Mucosa of descending colon (tissue), 3 donors: ENCODE results near the gene HTRA3. TPM values are rescaled to one million over a fixed set of nuclear protein-coding genes. Genes with fewer than 3 reads are reported as not detected.

ENCODE experiments used
- ATAC-seq: fragments of 200-7000 bp; cut with Tn5 transposase; one replicate; pipeline ENCODE4 v1.9.1; 2020; ENCODE audit warnings: mild to moderate bottlenecking, moderate library complexity
- DNase-seq, 3 donors: peaks; one replicate each; pipeline ENCODE4 v3.0.0-alpha.2; 2020
- H3K36me3 ChIP-seq: fragments of 200-600 bp; one replicate; pipeline ENCODE4 v1.8.0; 2021; ENCODE audit warnings: low read depth, mild to moderate bottlenecking
- H3K4me1 ChIP-seq: fragments of 200-600 bp; one replicate; pipeline ENCODE4 v1.8.0; 2021; ENCODE audit warnings: low read depth, mild to moderate bottlenecking
- H3K4me3 ChIP-seq: fragments of 200-600 bp; one replicate; pipeline ENCODE4 v1.8.0; 2021; ENCODE audit warnings: mild to moderate bottlenecking
- H3K9me3 ChIP-seq: fragments of 200-600 bp; one replicate; pipeline ENCODE4 v1.8.0; 2021; ENCODE audit warnings: mild to moderate bottlenecking
- CTCF ChIP-seq: fragments of 200-600 bp; IDR thresholded peaks from one replicate; pipeline ENCODE4 v1.8.0; 2022; ENCODE audit warnings: antibody characterized with exemption, mild to moderate bottlenecking
- intact Hi-C, 2 donors: fragments of 100-400 bp; cut with DNase I in 1 of 2; cut with micrococcal nuclease in 1 of 2; formaldehyde crosslinking; loops; one replicate each; pipeline versions ENCODE4 v1.11.0 to v1.11.1; 2022; cut with DNase I, micrococcal nuclease
- total RNA-seq, 3 donors: library from RNA; stranded (reverse); fragmentation: NEBNext Ultra II Directional in 2 of 3; extraction: Animal tissue kit (Norgen Biotek cat#: 25700) in 2 of 3; gene quantifications; one replicate each; pipeline versions ENCODE4 v1.2.1 to v1.2.4, GENCODE V29; 2021 to 2023
- donor health status: DM: no; HTN: no; CAD: no; lungs with moderate emphysema.
- donor health status: DM: no; HTN: no; CAD: no.
- donor health status: DM: no; HTN: yes; CAD: no.

The HTRA3 gene
- total RNA-seq, 3 donors from 2014 or later, result 2.5 to 18.5 (median 4.2) TPM

GRCh38 chr4:8326206-8326605 is 56.7 kb downstream of the HTRA3 start:
- DNase-seq (no peak), ATAC-seq (no peak)
- H3K4me1 ChIP-seq, result peaks cover 2% of the 10 kb centered on the region
- H3K4me3 ChIP-seq, result no peak overlapping the region
- intact Hi-C loops, result no loop called here
- no peak for TF ChIP-seq CTCF
- no peaks in the 10 kb centered on the region for H3K9me3 ChIP-seq
- no peaks in the 10 kb centered on the region for H3K36me3 ChIP-seq

GRCh38 chr4:8328456-8328855 is 58.9 kb downstream of the HTRA3 start:
- Histone ChIP-seq H3K4me3 (no peak overlapping the region), H3K9me3 (no peaks in the 10 kb centered on the region), H3K36me3 (no peaks in the 10 kb centered on the region), H3K4me1 (peaks cover 2% of the 10 kb centered on the region)
- ATAC-seq (no peak), DNase-seq (no peak)
- intact Hi-C loops, result no loop called here
- no peak for TF ChIP-seq CTCF

GRCh38 chr4:8328866-8329559 is 59.5 kb downstream of the HTRA3 start:
- no peak overlapping the region for H3K4me3 ChIP-seq
- H3K4me1 ChIP-seq, result peaks cover 2% of the 10 kb centered on the region
- TF ChIP-seq CTCF, result no peak
- no peaks in the 10 kb centered on the region for H3K36me3 ChIP-seq
- intact Hi-C loops, result no loop called here
- ATAC-seq (peak; percentile 15), DNase-seq (no peak)
- H3K9me3 ChIP-seq, result no peaks in the 10 kb centered on the region

GRCh38 chr4:8329560-8329858 is 60.0 kb downstream of the HTRA3 start:
- Histone ChIP-seq H3K4me1 (peaks cover 2% of the 10 kb centered on the region), H3K4me3 (no peak overlapping the region), H3K36me3 (no peaks in the 10 kb centered on the region), H3K9me3 (no peaks in the 10 kb centered on the region)
- ATAC-seq, result no peak
- no peak for DNase-seq
- intact Hi-C loops, result no loop called here
- TF ChIP-seq CTCF, result no peak

- Histone ChIP-seq H3K36me3 (no peaks in the 10 kb centered on the region), H3K4me3 (no peak overlapping the region), H3K9me3 (no peaks in the 10 kb centered on the region), H3K4me1 (peaks cover 2% of the 10 kb centered on the region)
- ATAC-seq, result no peak
- TF ChIP-seq CTCF, result no peak
- intact Hi-C loops, result no loop called here
- DNase-seq, result peak in 1 of 3 donors; percentile 9
Measured at GRCh38 chr4:8329859-8330761, 60.6 kb downstream of the HTRA3 start.
